GM19455 (cell line): ENCODE measurements around the gene PATL2.
"Not testable (repeated sequence)": the region's sequence is repeated elsewhere in the genome, so short reads cannot be mapped to it uniquely, and the experiment has no call there.

ENCODE experiments used
- ATAC-seq: cut with Tn5 transposase; IDR thresholded peaks from one replicate; pipeline ENCODE4 v1.9.1; 2021; ENCODE audit not compliant: unreplicated experiment

The PATL2 gene

GRCh38 chr15:44719293-44719999 lies 8.3 kb upstream of the PATL2 start:
- ATAC-seq = peak; percentile 43

GRCh38 chr15:44718927-44719292 lies 7.8 kb upstream of the PATL2 start:
- no peak for ATAC-seq

- no peak for ATAC-seq
These were observed 7.2 kb upstream of the PATL2 start for GRCh38 chr15:44718180-44718926.

GRCh38 chr15:44716983-44717602 lies 6.0 kb upstream of the PATL2 start:
- ATAC-seq = no peak

GRCh38 chr15:44715797-44716334 lies 4.7 kb upstream of the PATL2 start:
- no peak for ATAC-seq

- ATAC-seq = no peak
These were observed 4.1 kb upstream of the PATL2 start for GRCh38 chr15:44715142-44715796.

GRCh38 chr15:44713006-44713966 lies 2.2 kb upstream of the PATL2 start:
- ATAC-seq = no peak

GRCh38 chr15:44712346-44713005 lies 1.4 kb upstream of the PATL2 start:
- no peak for ATAC-seq

GRCh38 chr15:44711743-44712345 lies 721 bp upstream of the PATL2 start:
- ATAC-seq = peak; percentile 16

GRCh38 chr15:44710236-44711095 lies 657 bp downstream of the PATL2 start:
- ATAC-seq = no peak

GRCh38 chr15:44706946-44707636 lies 4.0 kb downstream of the PATL2 start:
- no peak for ATAC-seq

GRCh38 chr15:44706401-44706800 lies 4.7 kb downstream of the PATL2 start:
- ATAC-seq = no peak

- no peak for ATAC-seq
These were observed 5.1 kb downstream of the PATL2 start for GRCh38 chr15:44705986-44706385.

GRCh38 chr15:44700676-44701075 lies 10.4 kb downstream of the PATL2 start:
- not testable (repeated sequence) for ATAC-seq

GRCh38 chr15:44698641-44699040 lies 12.5 kb downstream of the PATL2 start:
- no peak for ATAC-seq

GRCh38 chr15:44697014-44697413 lies 14.1 kb downstream of the PATL2 start:
- no peak for ATAC-seq

GRCh38 chr15:44695294-44695693 lies 15.8 kb downstream of the PATL2 start:
- ATAC-seq = no peak

- ATAC-seq = no peak
These were observed 16.7 kb downstream of the PATL2 start for GRCh38 chr15:44694416-44694815.
